Measurements from ENCODE around the gene MLLT3. TPM values are rescaled to one million over a fixed set of nuclear protein-coding genes. Genes with fewer than 3 reads are reported as not detected.

Gene MLLT3
- total RNA-seq, 2 donors from 2014 or later: 5.6 to 5.7 TPM

GRCh38 chr9:20417373-20418080, 204.8 kb downstream of the MLLT3 start:
- Histone ChIP-seq H3K4me1 (no peaks in the 10 kb centered on the region), H3K4me3 (no peak overlapping the region), H3K9me3 (no peaks in the 10 kb centered on the region), H3K27me3 (no peaks in the 10 kb centered on the region), H3K36me3 (replicated peaks in 1 of 2; ENCODE audit: insufficient read depth in 1 of 2, low read depth in 2 of 2) (no peaks in the 10 kb centered on the region), H3K27ac (no peak overlapping the region)
- TF ChIP-seq, protein P1, sequence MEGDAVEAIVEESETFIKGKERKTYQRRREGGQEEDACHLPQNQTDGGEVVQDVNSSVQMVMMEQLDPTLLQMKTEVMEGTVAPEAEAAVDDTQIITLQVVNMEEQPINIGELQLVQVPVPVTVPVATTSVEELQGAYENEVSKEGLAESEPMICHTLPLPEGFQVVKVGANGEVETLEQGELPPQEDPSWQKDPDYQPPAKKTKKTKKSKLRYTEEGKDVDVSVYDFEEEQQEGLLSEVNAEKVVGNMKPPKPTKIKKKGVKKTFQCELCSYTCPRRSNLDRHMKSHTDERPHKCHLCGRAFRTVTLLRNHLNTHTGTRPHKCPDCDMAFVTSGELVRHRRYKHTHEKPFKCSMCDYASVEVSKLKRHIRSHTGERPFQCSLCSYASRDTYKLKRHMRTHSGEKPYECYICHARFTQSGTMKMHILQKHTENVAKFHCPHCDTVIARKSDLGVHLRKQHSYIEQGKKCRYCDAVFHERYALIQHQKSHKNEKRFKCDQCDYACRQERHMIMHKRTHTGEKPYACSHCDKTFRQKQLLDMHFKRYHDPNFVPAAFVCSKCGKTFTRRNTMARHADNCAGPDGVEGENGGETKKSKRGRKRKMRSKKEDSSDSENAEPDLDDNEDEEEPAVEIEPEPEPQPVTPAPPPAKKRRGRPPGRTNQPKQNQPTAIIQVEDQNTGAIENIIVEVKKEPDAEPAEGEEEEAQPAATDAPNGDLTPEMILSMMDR (IDR thresholded peaks at IDR 0.05): no peak
- no peak for TF ChIP-seq POLR2A (IDR thresholded peaks at IDR 0.05)
- no peak for ATAC-seq
- 77 to 82% methylated on average over 5 of the region's 5 CpGs for WGBS, 2 donors
- DNase-seq: no peak
- intact Hi-C loops (cut with DNase I): no loop called here

DNA sequence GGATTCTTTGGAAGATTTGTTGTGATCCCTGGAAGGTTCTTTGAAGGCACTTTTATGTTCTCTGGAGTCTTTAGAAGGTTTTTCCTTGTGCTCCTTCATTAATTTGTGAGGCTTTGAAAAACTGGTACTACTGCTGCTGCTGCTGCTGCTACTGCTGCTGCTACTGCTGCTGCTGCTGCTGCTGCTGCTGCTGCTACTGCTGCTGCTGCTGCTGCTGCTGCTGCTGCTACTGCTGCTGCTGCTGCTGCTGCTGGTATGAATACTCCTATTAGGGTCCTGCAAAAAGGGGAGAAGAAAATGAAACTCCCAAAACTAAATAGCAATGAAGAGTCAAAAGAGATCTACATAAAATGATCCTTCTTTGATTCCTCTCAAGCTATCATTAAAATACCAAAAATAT, 208.1 kb downstream of the MLLT3 start:
- no peaks in the 10 kb centered on the region for H3K4me1 ChIP-seq
- H3K36me3 ChIP-seq (replicated peaks in 1 of 2; ENCODE audit: insufficient read depth in 1 of 2, low read depth in 2 of 2): no peaks in the 10 kb centered on the region
- H3K4me3 ChIP-seq: no peak overlapping the region
- TF ChIP-seq POLR2A (IDR thresholded peaks at IDR 0.05): no peak
- TF ChIP-seq, protein P1 (IDR thresholded peaks at IDR 0.05): no peak
- no peak for ATAC-seq
- no peaks in the 10 kb centered on the region for H3K9me3 ChIP-seq
- DNase-seq: no peak
- no peaks in the 10 kb centered on the region for H3K27me3 ChIP-seq
- intact Hi-C loops (cut with DNase I): no loop called here
- no peak overlapping the region for H3K27ac ChIP-seq

GRCh38 chr9:20409321-20410092, 212.8 kb downstream of the MLLT3 start:
- intact Hi-C loops (cut with DNase I): no loop called here
- no peak overlapping the region for H3K4me3 ChIP-seq
- DNase-seq (no peak), ATAC-seq (no peak)
- no peaks in the 10 kb centered on the region for H3K36me3 ChIP-seq (replicated peaks in 1 of 2; ENCODE audit: insufficient read depth in 1 of 2, low read depth in 2 of 2)
- H3K27ac ChIP-seq: no peak overlapping the region
- no peaks in the 10 kb centered on the region for H3K27me3 ChIP-seq
- H3K9me3 ChIP-seq: no peaks in the 10 kb centered on the region
- TF ChIP-seq POLR2A (IDR thresholded peaks at IDR 0.05): no peak
- H3K4me1 ChIP-seq: no peaks in the 10 kb centered on the region

GRCh38 chr9:20408513-20408912, 213.8 kb downstream of the MLLT3 start:
- no peaks in the 10 kb centered on the region for H3K36me3 ChIP-seq (replicated peaks in 1 of 2; ENCODE audit: insufficient read depth in 1 of 2, low read depth in 2 of 2)
- no peak overlapping the region for H3K4me3 ChIP-seq
- no peak for ATAC-seq
- no peak for DNase-seq
- H3K27ac ChIP-seq: no peak overlapping the region
- 48 to 49% methylated on average over 4 of the region's 4 CpGs for WGBS, 2 donors
- H3K27me3 ChIP-seq: no peaks in the 10 kb centered on the region
- intact Hi-C loops (cut with DNase I): no loop called here
- no peaks in the 10 kb centered on the region for H3K9me3 ChIP-seq
- TF ChIP-seq POLR2A (IDR thresholded peaks at IDR 0.05): no peak
- TF ChIP-seq, protein P1 (IDR thresholded peaks at IDR 0.05): no peak
- no peaks in the 10 kb centered on the region for H3K4me1 ChIP-seq

GRCh38 chr9:20407013-20407412, 215.3 kb downstream of the MLLT3 start:
- H3K36me3 ChIP-seq (replicated peaks in 1 of 2; ENCODE audit: insufficient read depth in 1 of 2, low read depth in 2 of 2): no peaks in the 10 kb centered on the region
- H3K9me3 ChIP-seq: no peaks in the 10 kb centered on the region
- no peak for ATAC-seq
- no peaks in the 10 kb centered on the region for H3K4me1 ChIP-seq
- no peak for DNase-seq
- TF ChIP-seq, protein P1 (IDR thresholded peaks at IDR 0.05): peak in 2 of 7 experiments; percentile 16
- no peak for TF ChIP-seq POLR2A (IDR thresholded peaks at IDR 0.05)
- no peak overlapping the region for H3K27ac ChIP-seq
- H3K27me3 ChIP-seq: no peaks in the 10 kb centered on the region
- no peak overlapping the region for H3K4me3 ChIP-seq
- intact Hi-C loops (cut with DNase I): no loop called here

Measured in body of pancreas (tissue), 4 donors.